ENCODE data around the gene CCL15. TPM values are rescaled to one million over a fixed set of nuclear protein-coding genes. Genes with fewer than 3 reads are reported as not detected.

Gene CCL15
- total and polyA plus RNA-seq, 2 of the 13 experiments (the other 11 are each of a cell fraction or from before 2014, with no cell fraction given), result 29.2 to 45.9 TPM

DNA sequence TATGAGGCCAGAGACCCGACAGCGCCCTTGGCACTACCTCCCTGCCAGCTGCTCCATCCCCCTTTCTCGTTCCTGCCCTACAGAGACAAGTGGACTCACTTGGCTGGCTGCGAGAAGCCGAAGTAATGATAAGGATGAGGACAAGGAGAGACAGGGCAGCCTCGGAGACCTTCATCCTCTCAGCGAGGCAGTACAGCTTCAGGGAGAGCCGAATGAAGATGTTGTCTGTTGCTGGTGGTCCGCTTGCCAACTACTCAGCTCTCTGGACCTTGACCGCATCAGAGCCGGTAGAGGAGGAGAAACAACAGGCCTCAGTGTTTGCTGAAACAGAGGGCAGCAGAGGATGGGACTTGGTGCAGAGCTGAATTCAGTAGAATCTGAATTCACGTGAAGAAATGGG, 20.1 kb downstream of the CCL15 start, which contains the start of gene CCL16 (continued):
- TF ChIP-seq, protein P1, sequence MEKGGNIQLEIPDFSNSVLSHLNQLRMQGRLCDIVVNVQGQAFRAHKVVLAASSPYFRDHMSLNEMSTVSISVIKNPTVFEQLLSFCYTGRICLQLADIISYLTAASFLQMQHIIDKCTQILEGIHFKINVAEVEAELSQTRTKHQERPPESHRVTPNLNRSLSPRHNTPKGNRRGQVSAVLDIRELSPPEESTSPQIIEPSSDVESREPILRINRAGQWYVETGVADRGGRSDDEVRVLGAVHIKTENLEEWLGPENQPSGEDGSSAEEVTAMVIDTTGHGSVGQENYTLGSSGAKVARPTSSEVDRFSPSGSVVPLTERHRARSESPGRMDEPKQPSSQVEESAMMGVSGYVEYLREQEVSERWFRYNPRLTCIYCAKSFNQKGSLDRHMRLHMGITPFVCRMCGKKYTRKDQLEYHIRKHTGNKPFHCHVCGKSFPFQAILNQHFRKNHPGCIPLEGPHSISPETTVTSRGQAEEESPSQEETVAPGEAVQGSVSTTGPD (CRISPR knock-in tag; IDR thresholded peaks at IDR 0.05), result no peak
- TF ChIP-seq, protein P2, sequence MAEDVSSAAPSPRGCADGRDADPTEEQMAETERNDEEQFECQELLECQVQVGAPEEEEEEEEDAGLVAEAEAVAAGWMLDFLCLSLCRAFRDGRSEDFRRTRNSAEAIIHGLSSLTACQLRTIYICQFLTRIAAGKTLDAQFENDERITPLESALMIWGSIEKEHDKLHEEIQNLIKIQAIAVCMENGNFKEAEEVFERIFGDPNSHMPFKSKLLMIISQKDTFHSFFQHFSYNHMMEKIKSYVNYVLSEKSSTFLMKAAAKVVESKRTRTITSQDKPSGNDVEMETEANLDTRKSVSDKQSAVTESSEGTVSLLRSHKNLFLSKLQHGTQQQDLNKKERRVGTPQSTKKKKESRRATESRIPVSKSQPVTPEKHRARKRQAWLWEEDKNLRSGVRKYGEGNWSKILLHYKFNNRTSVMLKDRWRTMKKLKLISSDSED (CRISPR knock-in tag; IDR thresholded peaks at IDR 0.05), result no peak
- TF ChIP-seq ZNF792 (CRISPR knock-in tag; IDR thresholded peaks at IDR 0.05) (no peak), ZC3H13 (CRISPR knock-in tag; IDR thresholded peaks at IDR 0.05) (no peak), ZNF839 (CRISPR knock-in tag; IDR thresholded peaks at IDR 0.05; ENCODE audit: borderline replicate concordance) (no peak), SIX4 (CRISPR knock-in tag; IDR thresholded peaks at IDR 0.05) (no peak), ZNF382 (CRISPR knock-in tag; IDR thresholded peaks at IDR 0.05; ENCODE audit: borderline replicate concordance) (no peak), TEAD3 (CRISPR knock-in tag; optimal IDR thresholded peaks at IDR 0.05; ENCODE audit: borderline replicate concordance) (no peak), TEAD2 (CRISPR knock-in tag; IDR thresholded peaks at IDR 0.05) (no peak), ZC3H4 (CRISPR knock-in tag; IDR thresholded peaks at IDR 0.05; ENCODE audit: borderline replicate concordance) (no peak), SOX13 (IDR thresholded peaks at IDR 0.05) (no peak), SOX13 (CRISPR knock-in tag; conservative IDR thresholded peaks at IDR 0.05 in 1 of 2, IDR thresholded peaks at IDR 0.05 in 1 of 2) (peak in 1 of 2 experiments; percentile 34; a peak in 1 of 4 replicates), ZNF589 (CRISPR knock-in tag; conservative IDR thresholded peaks at IDR 0.05) (no peak), ZBTB7A (CRISPR knock-in tag; IDR thresholded peaks at IDR 0.05) (no peak), SP5 (CRISPR knock-in tag; IDR thresholded peaks at IDR 0.05; ENCODE audit: borderline replicate concordance, low read depth) (peak; percentile 60; the same call in 1 of the 2 replicates)
- TF ChIP-seq, protein P3, sequence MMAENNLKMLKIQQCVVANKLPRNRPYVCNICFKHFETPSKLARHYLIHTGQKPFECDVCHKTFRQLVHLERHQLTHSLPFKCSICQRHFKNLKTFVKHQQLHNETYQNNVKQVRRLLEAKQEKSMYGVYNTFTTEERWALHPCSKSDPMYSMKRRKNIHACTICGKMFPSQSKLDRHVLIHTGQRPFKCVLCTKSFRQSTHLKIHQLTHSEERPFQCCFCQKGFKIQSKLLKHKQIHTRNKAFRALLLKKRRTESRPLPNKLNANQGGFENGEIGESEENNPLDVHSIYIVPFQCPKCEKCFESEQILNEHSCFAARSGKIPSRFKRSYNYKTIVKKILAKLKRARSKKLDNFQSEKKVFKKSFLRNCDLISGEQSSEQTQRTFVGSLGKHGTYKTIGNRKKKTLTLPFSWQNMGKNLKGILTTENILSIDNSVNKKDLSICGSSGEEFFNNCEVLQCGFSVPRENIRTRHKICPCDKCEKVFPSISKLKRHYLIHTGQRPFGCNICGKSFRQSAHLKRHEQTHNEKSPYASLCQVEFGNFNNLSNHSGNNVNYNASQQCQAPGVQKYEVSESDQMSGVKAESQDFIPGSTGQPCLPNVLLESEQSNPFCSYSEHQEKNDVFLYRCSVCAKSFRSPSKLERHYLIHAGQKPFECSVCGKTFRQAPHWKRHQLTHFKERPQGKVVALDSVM (CRISPR knock-in tag; IDR thresholded peaks at IDR 0.05), result no peak
- TF ChIP-seq, protein P4, sequence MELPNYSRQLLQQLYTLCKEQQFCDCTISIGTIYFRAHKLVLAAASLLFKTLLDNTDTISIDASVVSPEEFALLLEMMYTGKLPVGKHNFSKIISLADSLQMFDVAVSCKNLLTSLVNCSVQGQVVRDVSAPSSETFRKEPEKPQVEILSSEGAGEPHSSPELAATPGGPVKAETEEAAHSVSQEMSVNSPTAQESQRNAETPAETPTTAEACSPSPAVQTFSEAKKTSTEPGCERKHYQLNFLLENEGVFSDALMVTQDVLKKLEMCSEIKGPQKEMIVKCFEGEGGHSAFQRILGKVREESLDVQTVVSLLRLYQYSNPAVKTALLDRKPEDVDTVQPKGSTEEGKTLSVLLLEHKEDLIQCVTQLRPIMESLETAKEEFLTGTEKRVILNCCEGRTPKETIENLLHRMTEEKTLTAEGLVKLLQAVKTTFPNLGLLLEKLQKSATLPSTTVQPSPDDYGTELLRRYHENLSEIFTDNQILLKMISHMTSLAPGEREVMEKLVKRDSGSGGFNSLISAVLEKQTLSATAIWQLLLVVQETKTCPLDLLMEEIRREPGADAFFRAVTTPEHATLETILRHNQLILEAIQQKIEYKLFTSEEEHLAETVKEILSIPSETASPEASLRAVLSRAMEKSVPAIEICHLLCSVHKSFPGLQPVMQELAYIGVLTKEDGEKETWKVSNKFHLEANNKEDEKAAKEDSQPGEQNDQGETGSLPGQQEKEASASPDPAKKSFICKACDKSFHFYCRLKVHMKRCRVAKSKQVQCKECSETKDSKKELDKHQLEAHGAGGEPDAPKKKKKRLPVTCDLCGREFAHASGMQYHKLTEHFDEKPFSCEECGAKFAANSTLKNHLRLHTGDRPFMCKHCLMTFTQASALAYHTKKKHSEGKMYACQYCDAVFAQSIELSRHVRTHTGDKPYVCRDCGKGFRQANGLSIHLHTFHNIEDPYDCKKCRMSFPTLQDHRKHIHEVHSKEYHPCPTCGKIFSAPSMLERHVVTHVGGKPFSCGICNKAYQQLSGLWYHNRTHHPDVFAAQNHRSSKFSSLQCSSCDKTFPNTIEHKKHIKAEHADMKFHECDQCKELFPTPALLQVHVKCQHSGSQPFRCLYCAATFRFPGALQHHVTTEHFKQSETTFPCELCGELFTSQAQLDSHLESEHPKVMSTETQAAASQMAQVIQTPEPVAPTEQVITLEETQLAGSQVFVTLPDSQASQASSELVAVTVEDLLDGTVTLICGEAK (IDR thresholded peaks at IDR 0.05), result no peak
- TF ChIP-seq, protein P4 (CRISPR knock-in tag; IDR thresholded peaks at IDR 0.05), result peak; percentile 27; the same call in 1 of the 2 replicates
